Psoas muscle (tissue), 8 donors: ENCODE measurements around the gene BRD7. TPM values are rescaled to one million over a fixed set of nuclear protein-coding genes. Genes with fewer than 3 reads are reported as not detected.

Experiments used
- ATAC-seq, 4 donors: fragments of 200-7000 bp; cut with Tn5 transposase; one replicate each; pipeline ENCODE4 v1.9.1; 2020; ENCODE audit warnings: moderate library complexity in 3 of 4, mild to moderate bottlenecking in 2 of 4
- DNase-seq, 2 donors: peaks; one replicate each; pipeline ENCODE4 v3.0.0-alpha.2; 2020
- H3K27ac ChIP-seq: fragments of 200-600 bp; one replicate; pipeline ENCODE4 v1.8.0; 2022
- H3K27me3 ChIP-seq, 3 donors: fragments of 200-600 bp in 1 of 3; one replicate each; pipeline versions ENCODE4 v1.6.1 to v1.8.0; 2013 to 2022; ENCODE audit warnings: low read length in 2 of 3, mild to moderate bottlenecking in 2 of 3, moderate library complexity in 1 of 3; ENCODE audit not compliant: insufficient read depth in 3 of 3
- H3K36me3 ChIP-seq, 2 donors: fragments of 200-600 bp in 1 of 2; one replicate each; pipeline versions ENCODE4 v1.6.1 to v1.8.0; 2013 to 2022; ENCODE audit warnings: low read depth in 1 of 2, mild to moderate bottlenecking in 1 of 2, moderate library complexity in 1 of 2; ENCODE audit not compliant: insufficient read depth in 1 of 2
- H3K4me1 ChIP-seq: fragments of 200-600 bp; one replicate; pipeline ENCODE4 v1.8.0; 2022
- H3K4me3 ChIP-seq: fragments of 200-600 bp; one replicate; pipeline ENCODE4 v1.8.0; 2022; ENCODE audit warnings: mild to moderate bottlenecking
- H3K9me3 ChIP-seq: fragments of 200-600 bp; one replicate; pipeline ENCODE4 v1.8.0; 2022
- CTCF ChIP-seq: fragments of 200-600 bp; IDR thresholded peaks from one replicate; pipeline ENCODE4 v1.8.0; 2022; ENCODE audit warnings: antibody characterized with exemption
- WGBS, 3 donors: extraction: QIAGEN DNeasy Blood & Tissue Kit; methylation state at CpG; one replicate each; pipeline versions ENCODE4 v1.1.6 to v1.1.7; 2013; 5-methylcytosine and 5-hydroxymethylcytosine counted together
- intact Hi-C, 2 donors: fragments of 100-400 bp; cut with DNase I; formaldehyde crosslinking; loops; one replicate each; pipeline versions ENCODE4 v1.11.0 to v1.14.2; 2022
- polyA plus RNA-seq, 3 donors: library from polyadenylated mRNA; stranded (reverse); fragments of 200-250 nt; gene quantifications; one replicate each; pipeline ENCODE4 v1.2.3, GENCODE V29; 2013
- total RNA-seq, 4 donors: library from RNA; stranded (reverse); fragmentation: NEBNext Ultra II Directional in 2 of 4; extraction: Animal tissue kit (Norgen Biotek cat#: 25700) in 2 of 4; gene quantifications; one replicate each; pipeline versions ENCODE4 v1.2.1 to v1.2.4, GENCODE V29; 2021 to 2023
- donor health status: healthy with polysubstance abuse.
- donor health status: DM: no; HTN: no; CAD: no; lungs with moderate emphysema.
- donor health status: Bipolar disorder and iron deficiency.
- donor health status: healthy.
- donor health status: DM: yes; HTN: yes; CAD: no.
- donor health status: DM: no; HTN: no; CAD: no.
- donor health status: DM: no; HTN: no; CAD: no.
- donor health status: DM: yes; HTN: yes; CAD: no.

The BRD7 gene
- total and polyA plus RNA-seq, 7 donors = 32.4 to 77.1 (median 49.1) TPM

DNA sequence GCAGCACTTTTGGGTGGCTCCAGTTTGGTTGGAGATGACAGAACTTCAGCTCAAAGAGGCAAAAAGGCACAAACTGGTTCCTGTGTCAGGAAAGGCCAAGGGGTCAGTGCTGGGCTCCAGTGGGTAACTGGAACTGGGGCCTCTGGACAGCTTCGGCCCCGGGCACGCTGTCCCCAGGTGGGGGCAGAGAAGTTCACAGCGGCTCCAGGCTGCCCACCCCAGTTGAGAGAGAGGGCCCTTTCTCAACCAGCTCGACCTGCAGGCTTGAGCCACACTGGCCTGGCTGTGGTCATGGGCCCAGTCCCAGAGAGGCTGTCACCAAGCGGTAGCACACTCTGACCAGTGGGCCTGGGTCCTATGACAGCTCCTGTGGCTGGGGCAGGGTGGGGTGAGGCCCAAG, 77.9 kb downstream of the BRD7 start:
- H3K9me3 ChIP-seq = no peaks in the 10 kb centered on the region
- no peaks in the 10 kb centered on the region for H3K4me1 ChIP-seq
- no peak for ATAC-seq
- no peak overlapping the region for H3K27ac ChIP-seq
- no peak for DNase-seq
- H3K27me3 ChIP-seq = no peaks in the 10 kb centered on the region
- TF ChIP-seq CTCF = no peak
- intact Hi-C loops = no loop called here
- no peaks in the 10 kb centered on the region for H3K36me3 ChIP-seq
- H3K4me3 ChIP-seq = no peak overlapping the region
- 93 to 94% (median 94%) methylated on average over 6 of the region's 6 CpGs for WGBS, 3 donors

GRCh38 chr16:50289950-50290764, 78.6 kb downstream of the BRD7 start:
- intact Hi-C loops = no loop called here
- Histone ChIP-seq H3K4me3 (no peak overlapping the region), H3K4me1 (no peaks in the 10 kb centered on the region), H3K9me3 (no peaks in the 10 kb centered on the region), H3K27me3 (no peaks in the 10 kb centered on the region), H3K36me3 (no peaks in the 10 kb centered on the region), H3K27ac (no peak overlapping the region)
- DNase-seq = no peak
- no peak for TF ChIP-seq CTCF
- no peak for ATAC-seq
- 86 to 91% (median 90%) methylated on average over 28 to 30 of the region's 30 CpGs for WGBS, 3 donors

- no peak for TF ChIP-seq CTCF
- H3K9me3 ChIP-seq = no peaks in the 10 kb centered on the region
- DNase-seq (no peak), ATAC-seq (no peak)
- intact Hi-C loops = no loop called here
- H3K4me3 ChIP-seq = no peak overlapping the region
- H3K27ac ChIP-seq = no peak overlapping the region
- 82 to 89% (median 88%) methylated on average over 3 of the region's 3 CpGs for WGBS, 3 donors
- no peaks in the 10 kb centered on the region for H3K36me3 ChIP-seq
- H3K4me1 ChIP-seq = no peaks in the 10 kb centered on the region
- H3K27me3 ChIP-seq = no peaks in the 10 kb centered on the region
Observed at GRCh38 chr16:50288920-50289319, 79.9 kb downstream of the BRD7 start.

GRCh38 chr16:50288026-50288425, 80.8 kb downstream of the BRD7 start:
- no peaks in the 10 kb centered on the region for H3K9me3 ChIP-seq
- TF ChIP-seq CTCF = no peak
- no peak for ATAC-seq
- H3K4me3 ChIP-seq = no peak overlapping the region
- 74 to 91% (median 88%) methylated on average over 14 to 17 of the region's 17 CpGs for WGBS, 3 donors
- H3K4me1 ChIP-seq = peaks cover 6% of the 10 kb centered on the region
- no peaks in the 10 kb centered on the region for H3K27me3 ChIP-seq
- DNase-seq = no peak
- intact Hi-C loops = no loop called here
- H3K36me3 ChIP-seq = no peaks in the 10 kb centered on the region
- H3K27ac ChIP-seq = no peak overlapping the region

- peaks cover 11% of the 10 kb centered on the region for H3K4me1 ChIP-seq
- TF ChIP-seq CTCF = no peak
- intact Hi-C loops = no loop called here
- ATAC-seq (no peak), DNase-seq (no peak)
- H3K9me3 ChIP-seq = no peaks in the 10 kb centered on the region
- H3K27ac ChIP-seq = no peak overlapping the region
- H3K4me3 ChIP-seq = no peak overlapping the region
- H3K36me3 ChIP-seq = no peaks in the 10 kb centered on the region
- 95 to 99% (median 97%) methylated on average over 3 of the region's 3 CpGs for WGBS, 3 donors
- no peaks in the 10 kb centered on the region for H3K27me3 ChIP-seq
Observed at GRCh38 chr16:50286681-50287080, 82.1 kb downstream of the BRD7 start.
